Osteocyte (in vitro differentiated cells): ENCODE measurements around the gene DTYMK. TPM values are rescaled to one million over a fixed set of nuclear protein-coding genes. Genes with fewer than 3 reads are reported as not detected.

Source experiments
- DNase-seq: peaks from one replicate; pipeline ENCODE4 v3.0.0; 2021; ENCODE audit warnings: mixed read lengths; ENCODE audit not compliant: unreplicated experiment; ENCODE audit errors: extremely low spot score
- H3K27ac Mint-ChIP-seq: one replicate; pipeline ENCODE4 v1.8.0; 2021; ENCODE audit warnings: mild to moderate bottlenecking, mixed read lengths; ENCODE audit not compliant: unreplicated experiment
- H3K27me3 Mint-ChIP-seq: one replicate; pipeline ENCODE4 v1.8.0; 2021; ENCODE audit warnings: mixed read lengths; ENCODE audit not compliant: unreplicated experiment
- H3K36me3 Mint-ChIP-seq: one replicate; pipeline ENCODE4 v1.8.0; 2021; ENCODE audit warnings: mixed read lengths; ENCODE audit not compliant: unreplicated experiment
- H3K4me1 Mint-ChIP-seq: one replicate; pipeline ENCODE4 v1.8.0; 2021; ENCODE audit warnings: mixed read lengths; ENCODE audit not compliant: unreplicated experiment
- H3K4me3 Mint-ChIP-seq: one replicate; pipeline ENCODE4 v1.8.0; 2021; ENCODE audit warnings: mild to moderate bottlenecking, moderate library complexity, mixed read lengths; ENCODE audit not compliant: unreplicated experiment
- H3K9me3 Mint-ChIP-seq: one replicate; pipeline ENCODE4 v1.8.0; 2021; ENCODE audit warnings: mixed read lengths; ENCODE audit not compliant: unreplicated experiment
- CTCF ChIP-seq: fragments of 200-600 bp; sonication (generic); IDR thresholded peaks from 2 replicates; pipeline ENCODE4 v1.5.0; 2021; ENCODE audit warnings: antibody characterized with exemption, mild to moderate bottlenecking, moderate library complexity
- long read RNA-seq: library from polyadenylated mRNA; unstranded; transcript quantifications from one replicate; pipeline ENCODE4 v2.0.0, GENCODE V29; 2021
- total RNA-seq: library from RNA; stranded (reverse); gene quantifications from 2 replicates; pipeline ENCODE4 v1.2.1, GENCODE V29; 2021

Gene DTYMK
- 26.3 and 28.8 TPM in 2 replicates for total RNA-seq
- long read RNA-seq, transcript DTYMK-201 (5 exons, 1,232 nt): major isoform, 28 of 35 reads
- long read RNA-seq, transcript DTYMK-206 (2 exons, 890 nt): minor isoform, 5 of 35 reads
- long read RNA-seq, partial matches to known transcripts: 0 of 35 reads
- long read RNA-seq, other reads (novel, unspliced or antisense): 1 of 35 reads

GRCh38 chr2:241686650-241687425 lies at the start of gene DTYMK:
TSS of gene DTYMK (minus strand) at chr2:241686815. CDS start at chr2:241686783, 32 bp downstream.
- DNase-seq: peak; percentile 99
- no peaks in the 10 kb centered on the region for H3K27me3 Mint-ChIP-seq
- peaks cover 3% of the 10 kb centered on the region for H3K36me3 Mint-ChIP-seq
- no peaks in the 10 kb centered on the region for H3K9me3 Mint-ChIP-seq
- peak within 1 kb of the TSS; percentile 89 for H3K4me3 Mint-ChIP-seq
- peak within 1 kb of the TSS; percentile 87 for H3K27ac Mint-ChIP-seq
- TF ChIP-seq CTCF: no peak
- peaks cover 20% of the 10 kb centered on the region for H3K4me1 Mint-ChIP-seq

DNA sequence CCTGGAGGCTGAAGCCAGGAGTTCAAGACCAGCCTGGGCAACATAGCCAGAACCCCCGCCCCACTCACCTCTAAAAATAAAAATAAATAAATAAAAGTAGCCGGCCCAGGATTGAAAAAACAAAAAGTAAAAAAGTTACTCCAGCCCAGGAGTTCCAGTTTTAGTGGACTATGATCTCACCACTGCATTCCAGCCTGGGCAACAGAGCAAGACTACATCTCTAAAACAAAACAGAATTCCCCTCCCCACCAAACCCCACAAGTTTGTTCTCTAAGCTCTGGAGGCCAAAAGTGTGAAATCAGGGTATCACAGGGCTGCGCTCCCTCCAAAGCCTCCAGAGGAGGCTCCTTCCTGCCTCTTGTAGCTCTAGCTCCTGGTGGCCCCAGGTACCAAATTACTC lies 49.5 kb upstream of the DTYMK start:
- TF ChIP-seq CTCF: no peak
- H3K36me3 Mint-ChIP-seq: peaks cover 7% of the 10 kb centered on the region
- H3K4me1 Mint-ChIP-seq: peaks cover 17% of the 10 kb centered on the region
- H3K27me3 Mint-ChIP-seq: no peaks in the 10 kb centered on the region
- no peak for DNase-seq
- H3K9me3 Mint-ChIP-seq: no peaks in the 10 kb centered on the region
- no peak overlapping the region for H3K27ac Mint-ChIP-seq
- H3K4me3 Mint-ChIP-seq: peak overlapping the region; percentile 75

- no peak for TF ChIP-seq CTCF
- Mint-ChIP-seq H3K4me1 (peaks cover 17% of the 10 kb centered on the region), H3K9me3 (no peaks in the 10 kb centered on the region), H3K4me3 (peak within 1 kb of the TSS; percentile 75), H3K36me3 (peaks cover 7% of the 10 kb centered on the region), H3K27me3 (no peaks in the 10 kb centered on the region), H3K27ac (peak within 1 kb of the TSS; percentile 18)
- peak; percentile 97 for DNase-seq
Observed at GRCh38 chr2:241734467-241735208, 48.0 kb upstream of the DTYMK start, which contains the start of gene D2HGDH. TSS of gene D2HGDH (plus strand) at chr2:241734630. CDS start at chr2:241735225, 595 bp downstream.

- peaks cover 7% of the 10 kb centered on the region for H3K36me3 Mint-ChIP-seq
- H3K27ac Mint-ChIP-seq: no peak overlapping the region
- DNase-seq: no peak
- no peaks in the 10 kb centered on the region for H3K27me3 Mint-ChIP-seq
- H3K4me3 Mint-ChIP-seq: peak overlapping the region; percentile 65
- peaks cover 17% of the 10 kb centered on the region for H3K4me1 Mint-ChIP-seq
- peak; percentile 16 for TF ChIP-seq CTCF
- no peaks in the 10 kb centered on the region for H3K9me3 Mint-ChIP-seq
Observed at GRCh38 chr2:241734208-241734466, 47.5 kb upstream of the DTYMK start.
